ENCODE data around the gene PITPNM1. TPM values are rescaled to one million over a fixed set of nuclear protein-coding genes. Genes with fewer than 3 reads are reported as not detected.

PITPNM1 gene
- total RNA-seq, 1 experiment from 2014 or later: 70.4 TPM

GRCh38 chr11:67545280-67545679 lies 40.1 kb upstream of the PITPNM1 start:
- Histone ChIP-seq H3K36me3 (ENCODE audit: control insufficient read depth, insufficient read depth, low read length) (no peaks in the 10 kb centered on the region), H3K4me3 (ENCODE audit: low read depth in 2 of 2, low read length in 2 of 2) (no peak overlapping the region), H3K27ac (ENCODE audit: low read length) (no peak overlapping the region), H3K27me3 (ENCODE audit: control insufficient read depth, insufficient read depth, low read length) (no peaks in the 10 kb centered on the region), H3K9me3 (ENCODE audit: control insufficient read depth, insufficient read depth, low read depth, low read length) (no peaks in the 10 kb centered on the region), H3K4me1 (ENCODE audit: control insufficient read depth, insufficient read depth, low read length) (peaks cover 3% of the 10 kb centered on the region; the same call in 1 of the 2 replicates)
- in situ Hi-C loops (cut with HindIII; ENCODE audit: low pct_unique_long_range_greater_than_20kb, low sequenced_read_pairs) (no loop called here), intact Hi-C loops (cut with micrococcal nuclease; ENCODE audit: unreplicated experiment) (no loop called here)
- ChIA-PET CTCF (interaction anchor here (0.6 kb wide), 1 partner anchor 169 kb away, joined by 4 read pairs; no protein-coding TSS in a partner anchor), POLR2A (interaction anchor here (0.6 kb wide), 1 partner anchor 37 kb away, joined by 3 read pairs; no protein-coding TSS in a partner anchor)
- no TSS peak for BruUV-seq (replicated peaks)
- TF ChIP-seq POLR2AphosphoS5 (IDR thresholded peaks at IDR 0.05; ENCODE audit: low read depth, low read length): no peak
- TF ChIP-seq CTCF (IDR thresholded peaks at IDR 0.05): no peak
- no peak for TF ChIP-seq REST (IDR thresholded peaks at IDR 0.05; ENCODE audit: insufficient read depth in 1 of 2, low read depth in 2 of 2, low read length in 1 of 2)
- TF ChIP-seq SIN3A (IDR thresholded peaks at IDR 0.05; ENCODE audit: borderline replicate concordance, insufficient read depth, low read depth, low read length): no peak
- TF ChIP-seq TCF7L2 (IDR thresholded peaks at IDR 0.05; ENCODE audit: low read depth, low read length): no peak
- ATAC-seq: no peak
- DNase-seq (ENCODE audit: low read depth, low spot score): no peak

DNA sequence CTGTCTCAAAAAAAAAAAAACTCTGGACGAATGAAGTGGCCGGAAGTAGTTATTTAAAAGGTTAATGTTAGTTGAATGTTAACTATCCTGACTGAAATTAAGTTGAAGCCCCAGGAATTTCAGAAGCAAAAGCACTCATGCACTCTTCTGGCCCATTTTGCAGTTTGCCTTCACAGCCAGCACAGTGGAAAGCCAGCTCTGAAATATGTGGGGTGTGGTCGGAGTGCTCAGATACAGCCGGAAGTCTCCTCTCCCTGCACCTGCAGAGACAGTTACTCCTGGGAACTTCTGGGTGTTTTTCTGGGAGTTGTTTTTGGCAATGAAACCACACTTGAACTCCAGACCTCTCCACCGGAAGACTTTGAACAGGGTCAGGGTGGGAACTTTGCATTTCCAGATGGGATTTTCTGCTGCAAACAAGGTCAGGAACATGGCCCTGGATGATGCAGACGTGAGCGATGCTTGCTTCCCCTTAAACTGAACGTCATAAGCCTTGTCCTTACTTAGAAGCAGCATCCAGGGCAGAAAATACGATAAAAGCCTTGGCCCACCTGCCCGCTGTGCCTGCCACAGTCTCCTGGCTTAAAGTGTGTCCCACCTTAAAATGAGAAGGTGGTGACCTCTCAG lies 39.6 kb upstream of the PITPNM1 start:
- POLR2A ChIA-PET: interaction anchor here (0.6 kb wide), 1 partner anchor 38 kb away, joined by 3 read pairs; no protein-coding TSS in a partner anchor
- no peaks in the 10 kb centered on the region for H3K36me3 ChIP-seq (ENCODE audit: control insufficient read depth, insufficient read depth, low read length)
- TF ChIP-seq REST (IDR thresholded peaks at IDR 0.05; ENCODE audit: insufficient read depth in 1 of 2, low read depth in 2 of 2, low read length in 1 of 2) (no peak), TCF7L2 (IDR thresholded peaks at IDR 0.05; ENCODE audit: low read depth, low read length) (peak; percentile 37; the same call in 1 of the 2 replicates)
- H3K9me3 ChIP-seq (ENCODE audit: control insufficient read depth, insufficient read depth, low read depth, low read length): no peaks in the 10 kb centered on the region
- intact Hi-C loops (cut with micrococcal nuclease; ENCODE audit: unreplicated experiment): no loop called here
- ATAC-seq (no peak), DNase-seq (ENCODE audit: low read depth, low spot score) (no peak)
- H3K27me3 ChIP-seq (ENCODE audit: control insufficient read depth, insufficient read depth, low read length): no peaks in the 10 kb centered on the region
- no peak overlapping the region for H3K4me3 ChIP-seq (ENCODE audit: low read depth in 2 of 2, low read length in 2 of 2)
- peaks cover 3% of the 10 kb centered on the region; the same call in 1 of the 2 replicates for H3K4me1 ChIP-seq (ENCODE audit: control insufficient read depth, insufficient read depth, low read length)
- CTCF ChIA-PET: interaction anchor here (0.6 to 0.7 kb wide), 2 partner anchors 62 to 168 kb away, joined by 4 to 5 read pairs; no protein-coding TSS in a partner anchor
- in situ Hi-C loops (cut with HindIII; ENCODE audit: low pct_unique_long_range_greater_than_20kb, low sequenced_read_pairs): no loop called here
- no peak overlapping the region for H3K27ac ChIP-seq (ENCODE audit: low read length)
- no TSS peak for BruUV-seq (replicated peaks)

All from Panc1 (cell line).